Subcutaneous abdominal adipose tissue (tissue), 5 donors: ENCODE results near the gene TMEM31.

ENCODE experiments used
- H3K27ac ChIP-seq: one replicate; pipeline ENCODE4 v1.7.0; 2013; ENCODE audit warnings: low read depth, mild to moderate bottlenecking, inconsistent platforms, low read length, moderate library complexity
- H3K27me3 ChIP-seq, 5 donors: one replicate each; pipeline ENCODE4 v1.7.0; 2013; ENCODE audit warnings: low read length in 5 of 5, inconsistent platforms in 1 of 5; ENCODE audit not compliant: control insufficient read depth in 5 of 5, insufficient read depth in 4 of 5
- H3K36me3 ChIP-seq, 5 donors: one replicate each; pipeline ENCODE4 v1.7.0; 2013; ENCODE audit warnings: low read length in 5 of 5; ENCODE audit not compliant: control insufficient read depth in 5 of 5, insufficient read depth in 5 of 5
- H3K4me1 ChIP-seq, 5 donors: one replicate each; pipeline ENCODE4 v1.7.0; 2013; ENCODE audit warnings: low read length in 5 of 5, mild to moderate bottlenecking in 3 of 5, moderate library complexity in 1 of 5; ENCODE audit not compliant: control insufficient read depth in 5 of 5, insufficient read depth in 5 of 5
- H3K4me3 ChIP-seq, 5 donors: one replicate each; pipeline ENCODE4 v1.7.0; 2013; ENCODE audit warnings: low read length in 5 of 5, low read depth in 1 of 5
- H3K9ac ChIP-seq, 5 donors: one replicate each; pipeline ENCODE4 v1.7.0; 2013; ENCODE audit warnings: low read length in 5 of 5, mild to moderate bottlenecking in 4 of 5, moderate library complexity in 3 of 5
- H3K9me3 ChIP-seq, 5 donors: one replicate each; pipeline ENCODE4 v1.7.0; 2013; ENCODE audit warnings: low read length in 5 of 5; ENCODE audit not compliant: control insufficient read depth in 5 of 5
- donor health status: healthy.
- donor health status: healthy.
- donor health status: healthy.
- donor health status: healthy.
- donor health status: healthy.

Gene TMEM31

DNA sequence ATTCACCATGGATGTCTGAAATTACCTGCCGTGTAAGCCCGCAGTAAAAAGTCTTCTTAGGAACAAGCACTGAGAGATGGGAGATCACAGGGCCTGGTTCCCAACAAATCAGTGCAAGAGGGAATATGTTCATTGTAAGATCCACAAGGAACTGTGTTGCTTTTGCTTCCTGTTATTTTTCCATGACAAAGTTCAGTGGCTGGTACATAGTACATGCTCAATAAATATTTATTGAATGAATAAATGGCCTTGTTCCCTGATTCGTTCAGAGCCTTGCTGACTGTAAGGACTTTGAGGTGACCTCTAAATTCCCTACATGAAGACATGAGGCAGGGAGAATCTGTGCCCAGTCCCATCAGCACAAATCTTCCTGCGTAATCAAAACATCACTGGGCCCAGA lies 7.4 kb downstream of the TMEM31 start:
- Histone ChIP-seq H3K4me1 (peaks cover 0 to 4% (median 0%) of the 10 kb centered on the region in 5 donors), H3K27ac (no peak overlapping the region), H3K9ac (no peak overlapping the region), H3K27me3 (peaks cover 0 to 21% (median 5%) of the 10 kb centered on the region in 5 donors), H3K9me3 (no peaks in the 10 kb centered on the region), H3K4me3 (no peak overlapping the region), H3K36me3 (no peaks in the 10 kb centered on the region)

DNA sequence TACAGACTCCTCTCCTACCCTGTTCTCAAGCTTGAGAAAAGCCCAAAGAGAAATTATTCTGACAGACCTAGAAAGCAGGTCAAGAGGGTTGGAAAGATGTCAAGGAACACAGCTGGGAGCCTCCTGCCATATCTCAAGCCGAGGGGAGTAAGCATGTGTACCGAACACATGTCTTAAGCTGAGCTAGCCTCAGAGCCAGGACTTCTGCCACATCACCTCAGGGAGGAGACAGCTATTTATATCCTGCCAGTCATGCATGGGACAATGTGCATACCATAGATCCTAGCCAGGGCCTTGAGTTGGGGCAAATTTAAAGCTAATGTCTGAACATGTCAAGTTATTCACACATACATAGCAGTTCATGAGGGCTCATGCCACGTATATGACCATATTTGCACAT lies 11.8 kb downstream of the TMEM31 start:
- Histone ChIP-seq H3K36me3 (no peaks in the 10 kb centered on the region), H3K9ac (no peak overlapping the region), H3K9me3 (peaks cover 0 to 2% (median 0%) of the 10 kb centered on the region in 5 donors), H3K4me1 (no peaks in the 10 kb centered on the region), H3K4me3 (no peak overlapping the region), H3K27me3 (peaks cover 4 to 42% (median 26%) of the 10 kb centered on the region in 5 donors), H3K27ac (no peak overlapping the region)

GRCh38 chrX:103726477-103726876 lies 15.8 kb downstream of the TMEM31 start:
- no peak overlapping the region for H3K4me3 ChIP-seq
- H3K27ac ChIP-seq = no peak overlapping the region
- peaks cover 0 to 13% (median 10%) of the 10 kb centered on the region in 5 donors for H3K4me1 ChIP-seq
- H3K9ac ChIP-seq = no peak overlapping the region
- no peaks in the 10 kb centered on the region for H3K36me3 ChIP-seq
- peaks cover 0 to 2% (median 0%) of the 10 kb centered on the region in 5 donors for H3K9me3 ChIP-seq
- peaks cover 11 to 54% (median 31%) of the 10 kb centered on the region in 5 donors for H3K27me3 ChIP-seq

- Histone ChIP-seq H3K9ac (no peak overlapping the region), H3K36me3 (no peaks in the 10 kb centered on the region), H3K4me3 (no peak overlapping the region), H3K9me3 (peaks cover 0 to 2% (median 0%) of the 10 kb centered on the region in 5 donors), H3K4me1 (peaks cover 0 to 14% (median 10%) of the 10 kb centered on the region in 5 donors), H3K27ac (no peak overlapping the region), H3K27me3 (peaks cover 11 to 58% (median 31%) of the 10 kb centered on the region in 5 donors)
Observed at GRCh38 chrX:103727115-103727514, 16.4 kb downstream of the TMEM31 start.

GRCh38 chrX:103729015-103729414 lies 18.3 kb downstream of the TMEM31 start:
- Histone ChIP-seq H3K9me3 (peaks cover 0 to 2% (median 0%) of the 10 kb centered on the region in 5 donors), H3K36me3 (no peaks in the 10 kb centered on the region), H3K4me1 (peaks cover 0 to 14% (median 10%) of the 10 kb centered on the region in 5 donors), H3K4me3 (no peak overlapping the region), H3K9ac (no peak overlapping the region), H3K27me3 (peaks cover 11 to 53% (median 34%) of the 10 kb centered on the region in 5 donors), H3K27ac (no peak overlapping the region)

DNA sequence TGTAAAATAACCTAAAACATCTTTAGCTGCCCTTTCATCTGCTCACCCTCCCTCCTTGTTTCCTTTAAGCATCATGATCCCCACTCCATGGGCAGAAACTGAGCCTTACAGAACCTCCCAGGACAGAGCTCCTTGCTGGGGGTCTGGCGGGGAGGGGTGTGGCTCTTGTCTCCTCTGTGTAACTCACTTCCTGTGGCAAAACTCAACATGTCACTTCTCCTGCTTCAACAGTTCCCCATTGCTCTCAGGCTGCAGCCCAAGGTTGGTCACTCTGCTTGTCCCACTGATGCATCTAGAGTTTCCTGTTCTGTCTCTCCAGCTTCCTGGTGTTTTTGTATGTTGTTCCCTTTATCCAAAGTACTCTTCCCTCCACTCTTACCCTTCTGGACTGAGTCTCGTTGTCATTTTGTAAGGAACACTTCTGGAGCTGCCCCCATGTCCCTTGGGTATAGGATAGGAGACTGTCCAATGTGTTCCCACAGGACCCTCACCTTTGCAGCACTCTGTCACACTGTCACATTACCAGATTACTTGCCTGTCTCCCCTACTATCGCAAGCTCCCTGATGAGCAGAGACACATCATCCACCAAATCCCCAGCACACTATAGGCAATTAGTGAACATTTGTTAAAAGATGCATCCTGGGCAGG lies 19.6 kb downstream of the TMEM31 start:
- Histone ChIP-seq H3K4me1 (peaks cover 0 to 14% (median 10%) of the 10 kb centered on the region in 5 donors), H3K36me3 (no peaks in the 10 kb centered on the region), H3K9ac (no peak overlapping the region), H3K9me3 (peaks cover 0 to 2% (median 0%) of the 10 kb centered on the region in 5 donors), H3K27me3 (peaks cover 11 to 46% (median 28%) of the 10 kb centered on the region in 5 donors), H3K4me3 (no peak overlapping the region), H3K27ac (no peak overlapping the region)

DNA sequence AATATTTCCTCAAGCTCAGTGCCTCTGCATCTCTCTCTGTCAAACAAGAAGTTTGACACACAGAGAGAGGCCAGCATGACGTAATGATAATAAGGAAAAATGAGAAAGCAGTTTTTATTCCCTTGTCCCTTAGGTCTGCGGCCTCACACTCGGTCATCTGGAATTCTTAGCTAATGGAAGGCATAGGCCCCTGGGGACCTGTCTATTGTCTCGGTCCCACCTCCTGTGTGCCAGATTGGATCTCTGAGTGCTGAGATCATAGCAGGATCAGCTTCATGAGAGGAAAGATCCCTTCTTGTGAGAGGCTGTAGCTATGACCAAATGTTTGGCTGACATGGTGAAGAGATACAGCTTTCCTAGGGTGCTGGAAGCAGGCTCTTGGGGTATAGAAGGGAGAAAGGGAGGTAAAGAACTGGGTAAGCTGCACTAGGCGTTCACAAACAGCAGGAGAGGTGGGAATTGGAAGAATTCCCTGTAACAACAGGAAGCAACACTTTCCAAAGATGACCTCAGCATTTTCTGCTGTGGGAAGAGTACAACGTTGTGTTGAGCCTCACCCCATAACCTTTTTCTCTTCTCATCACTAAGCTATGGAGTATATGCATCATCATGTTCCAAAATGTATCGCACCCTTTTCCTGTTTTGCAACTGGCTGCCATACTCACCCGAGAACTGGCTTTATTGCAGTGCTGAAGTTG lies 20.2 kb downstream of the TMEM31 start:
- H3K27ac ChIP-seq = no peak overlapping the region
- peaks cover 0 to 2% (median 0%) of the 10 kb centered on the region in 5 donors for H3K9me3 ChIP-seq
- H3K4me3 ChIP-seq = no peak overlapping the region
- peaks cover 9 to 39% (median 21%) of the 10 kb centered on the region in 5 donors for H3K27me3 ChIP-seq
- H3K4me1 ChIP-seq = peaks cover 0 to 14% (median 10%) of the 10 kb centered on the region in 5 donors
- H3K9ac ChIP-seq = no peak overlapping the region
- no peaks in the 10 kb centered on the region for H3K36me3 ChIP-seq

DNA sequence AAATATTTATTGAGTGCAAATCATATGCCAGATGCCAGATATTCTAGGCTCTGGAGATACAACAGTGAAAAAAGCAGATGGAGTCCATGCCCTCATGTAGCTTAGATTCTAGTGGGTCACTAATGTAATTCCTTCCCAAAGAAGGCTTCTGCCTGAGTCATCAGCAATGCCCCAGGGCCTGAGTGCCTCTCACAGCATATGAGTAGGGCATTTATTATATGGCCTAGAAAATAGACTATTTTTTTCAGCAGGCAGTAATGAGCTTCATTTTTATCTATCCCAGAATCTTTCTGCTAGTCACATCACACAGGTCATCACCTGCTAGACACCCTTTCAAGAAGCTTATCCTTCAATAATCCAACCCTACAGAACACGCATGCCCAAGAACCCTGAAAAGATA lies 22.3 kb downstream of the TMEM31 start:
- Histone ChIP-seq H3K4me1 (peaks cover 0 to 14% (median 10%) of the 10 kb centered on the region in 5 donors), H3K9me3 (no peaks in the 10 kb centered on the region), H3K9ac (no peak overlapping the region), H3K4me3 (no peak overlapping the region), H3K27ac (no peak overlapping the region), H3K36me3 (no peaks in the 10 kb centered on the region), H3K27me3 (peaks cover 7 to 26% (median 13%) of the 10 kb centered on the region in 5 donors)

DNA sequence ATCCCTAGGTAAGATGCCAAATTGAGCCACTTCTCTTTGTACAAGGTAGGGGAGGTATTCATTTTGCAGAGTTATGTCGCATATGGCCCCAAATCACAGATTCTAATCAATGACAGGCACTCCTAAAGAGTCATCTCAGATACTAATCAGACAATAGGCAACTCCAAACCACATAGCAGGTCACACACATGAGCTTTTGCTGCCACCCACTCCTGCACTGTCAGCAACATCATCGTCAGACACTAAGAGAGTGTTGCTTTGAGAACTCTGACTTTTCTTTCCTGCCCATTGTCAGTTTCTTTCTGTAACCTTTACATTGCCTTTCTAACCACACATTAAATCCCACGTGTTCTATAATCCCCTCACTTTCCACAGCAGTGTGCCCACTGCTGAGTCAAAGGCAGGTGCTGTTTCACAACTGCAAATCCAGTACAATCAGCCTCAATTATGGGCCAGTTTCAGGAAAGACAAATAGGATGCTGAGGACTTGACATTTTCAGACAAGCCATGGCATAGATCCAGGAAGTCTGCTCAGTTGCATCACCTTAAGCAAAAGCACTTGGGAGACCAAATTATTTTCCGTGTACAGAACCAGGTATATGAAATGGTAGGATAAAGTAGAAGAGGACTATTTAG lies 23.5 kb downstream of the TMEM31 start:
- Histone ChIP-seq H3K4me3 (no peak overlapping the region), H3K27me3 (peaks cover 3 to 26% (median 9%) of the 10 kb centered on the region in 5 donors), H3K27ac (no peak overlapping the region), H3K9me3 (no peaks in the 10 kb centered on the region), H3K4me1 (peaks cover 0 to 14% (median 10%) of the 10 kb centered on the region in 5 donors), H3K36me3 (no peaks in the 10 kb centered on the region), H3K9ac (no peak overlapping the region)

DNA sequence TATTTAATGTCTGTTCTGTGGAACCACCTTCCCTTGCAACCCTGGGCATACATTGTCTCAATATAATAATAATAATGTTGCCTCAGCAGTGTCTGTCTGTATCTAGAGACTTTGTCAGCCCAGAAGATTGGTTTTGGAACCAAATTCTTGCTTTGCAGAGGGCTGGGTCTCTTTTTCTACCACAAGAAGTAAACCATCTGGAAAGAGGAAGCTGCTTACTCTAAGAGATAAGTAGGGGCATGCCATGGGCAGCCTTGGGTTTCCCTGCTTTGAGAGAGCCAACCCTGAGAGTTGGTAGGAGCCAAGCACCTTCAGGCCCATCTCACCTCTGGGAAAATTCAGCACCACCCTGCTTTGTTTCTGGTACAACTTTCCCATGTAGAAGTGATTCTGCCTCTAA lies 27.0 kb downstream of the TMEM31 start:
- H3K36me3 ChIP-seq = no peaks in the 10 kb centered on the region
- H3K27me3 ChIP-seq = peaks cover 0 to 10% (median 8%) of the 10 kb centered on the region in 5 donors
- H3K9me3 ChIP-seq = no peaks in the 10 kb centered on the region
- H3K4me3 ChIP-seq = no peak overlapping the region
- H3K27ac ChIP-seq = no peak overlapping the region
- H3K9ac ChIP-seq = no peak overlapping the region
- H3K4me1 ChIP-seq = no peaks in the 10 kb centered on the region
